BE2C (cell line): ENCODE measurements around the gene LIPM.
"Not testable (repeated sequence)": the region's sequence is repeated elsewhere in the genome, so short reads cannot be mapped to it uniquely, and the experiment has no call there.

Experiments used
- DNase-seq: peaks from one replicate; pipeline ENCODE4 v3.0.0-alpha.2; 2020
- H3K27me3 ChIP-seq: fragments of 250-450 bp; sonication (Bioruptor Pico); 2 replicates; pipeline ENCODE4 v1.5.1; 2020; ENCODE audit warnings: mild to moderate bottlenecking
- H3K36me3 ChIP-seq: fragments of 250-450 bp; sonication (Bioruptor Pico); 2 replicates; pipeline ENCODE4 v1.5.1; 2020; ENCODE audit warnings: mild to moderate bottlenecking
- H3K4me1 ChIP-seq: fragments of 250-450 bp; sonication (Bioruptor Pico); 2 replicates; pipeline ENCODE4 v1.5.1; 2020
- H3K4me3 ChIP-seq: 2 replicates; pipeline ENCODE4 v1.5.1; 2011; ENCODE audit warnings: low read depth, low read length
- H3K9me3 ChIP-seq: fragments of 250-450 bp; sonication (Bioruptor Pico); 2 replicates; pipeline ENCODE4 v1.5.1; 2020
- CTCF ChIP-seq: IDR thresholded peaks from 2 replicates; pipeline ENCODE4 v1.5.1; 2012; ENCODE audit warnings: mild to moderate bottlenecking, low read depth, low read length

Gene LIPM

DNA sequence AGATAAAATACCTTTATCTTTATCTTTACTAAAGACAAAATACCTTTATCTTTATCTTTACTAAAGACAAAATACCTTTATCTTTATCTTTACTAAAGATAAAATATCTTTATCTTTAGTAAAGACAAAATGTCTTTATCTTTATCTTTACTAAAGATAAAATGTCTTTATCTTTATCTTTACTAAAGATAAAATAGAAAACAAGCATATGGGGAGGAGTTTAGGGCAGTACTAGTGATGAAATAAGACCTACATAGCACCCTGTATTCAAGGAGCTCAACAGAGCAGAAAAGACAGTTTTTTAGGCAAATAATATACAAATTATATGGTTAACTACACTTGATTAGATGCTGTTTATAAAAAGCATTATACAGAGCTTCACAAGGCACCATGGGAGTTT lies 29.8 kb downstream of the LIPM start:
- H3K27me3 ChIP-seq, result no peaks in the 10 kb centered on the region
- DNase-seq, result no peak
- peaks cover 4% of the 10 kb centered on the region; the same call in 1 of the 2 replicates for H3K4me1 ChIP-seq
- H3K9me3 ChIP-seq, result no peaks in the 10 kb centered on the region
- H3K4me3 ChIP-seq, result no peak overlapping the region
- TF ChIP-seq CTCF, result no peak
- H3K36me3 ChIP-seq, result no peaks in the 10 kb centered on the region

- H3K9me3 ChIP-seq, result no peaks in the 10 kb centered on the region
- peaks cover 4% of the 10 kb centered on the region; the same call in 1 of the 2 replicates for H3K4me1 ChIP-seq
- H3K4me3 ChIP-seq, result no peak overlapping the region
- H3K27me3 ChIP-seq, result no peaks in the 10 kb centered on the region
- no peak for TF ChIP-seq CTCF
- H3K36me3 ChIP-seq, result no peaks in the 10 kb centered on the region
- no peak for DNase-seq
Measured at GRCh38 chr10:88833156-88833555, 30.6 kb downstream of the LIPM start.

DNA sequence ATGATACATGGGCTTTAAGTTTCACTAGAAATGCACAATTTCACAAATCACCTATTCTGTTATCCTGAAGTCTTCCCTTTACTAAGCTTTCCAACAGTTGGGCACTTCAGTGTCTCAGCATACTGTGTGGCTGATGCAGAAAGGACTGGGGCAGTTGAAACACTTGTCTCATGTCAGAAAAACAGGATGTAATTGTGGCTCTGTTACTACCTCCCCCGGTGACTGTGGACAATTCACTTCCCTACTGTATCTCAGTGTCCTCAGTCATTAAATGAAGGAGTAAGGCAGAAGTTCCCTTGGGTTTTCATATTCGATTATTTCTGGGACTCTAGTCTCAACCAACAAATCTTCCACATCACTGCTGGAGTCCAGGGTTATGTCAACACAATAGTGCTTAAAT lies 31.2 kb downstream of the LIPM start:
- Histone ChIP-seq H3K4me1 (peaks cover 4% of the 10 kb centered on the region; the same call in 1 of the 2 replicates), H3K27me3 (no peaks in the 10 kb centered on the region), H3K36me3 (no peaks in the 10 kb centered on the region), H3K9me3 (no peaks in the 10 kb centered on the region), H3K4me3 (no peak overlapping the region)
- no peak for TF ChIP-seq CTCF
- no peak for DNase-seq

DNA sequence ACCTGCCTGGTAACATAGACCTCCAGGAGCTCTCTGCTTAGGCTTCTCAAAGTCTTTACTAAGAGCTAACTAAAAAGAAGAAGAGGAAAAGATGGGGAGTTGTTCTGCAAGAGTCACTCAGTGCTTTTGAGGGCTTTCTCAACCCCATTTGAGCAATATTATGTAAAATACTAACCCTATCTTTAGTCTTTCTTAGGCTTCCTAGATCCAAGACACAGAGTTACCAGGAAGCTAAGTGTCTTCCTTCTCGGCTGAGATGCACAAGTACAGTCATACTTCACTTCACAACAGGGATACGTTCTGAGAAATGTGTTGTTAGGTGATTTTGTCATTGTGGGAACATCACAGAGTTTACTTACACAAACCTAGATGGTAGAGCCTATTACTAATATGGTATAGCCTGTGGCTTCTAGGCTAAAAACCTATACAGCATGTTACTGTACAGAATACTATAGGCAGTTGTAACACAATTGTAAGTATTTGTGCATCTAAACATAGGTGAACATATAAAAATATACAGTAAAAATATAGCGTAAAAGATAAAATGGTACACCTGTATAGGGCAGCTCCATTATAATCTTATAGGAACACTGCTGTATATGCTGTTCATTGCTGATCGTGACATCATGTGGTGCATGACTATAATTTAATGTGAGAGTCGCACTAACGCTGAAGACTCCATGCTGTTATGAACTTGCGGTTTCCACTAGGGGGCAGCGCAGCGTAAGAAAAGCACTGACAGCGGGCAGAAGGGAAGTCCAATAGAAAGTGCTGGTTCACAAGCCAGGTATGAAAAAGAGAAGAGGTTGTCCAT lies 32.8 kb downstream of the LIPM start:
- H3K4me1 ChIP-seq, result peaks cover 4% of the 10 kb centered on the region; the same call in 1 of the 2 replicates
- peak; percentile 90 for TF ChIP-seq CTCF
- H3K4me3 ChIP-seq, result no peak overlapping the region
- peak; percentile 80 for DNase-seq
- H3K36me3 ChIP-seq, result no peaks in the 10 kb centered on the region
- no peaks in the 10 kb centered on the region for H3K9me3 ChIP-seq
- no peaks in the 10 kb centered on the region for H3K27me3 ChIP-seq

DNA sequence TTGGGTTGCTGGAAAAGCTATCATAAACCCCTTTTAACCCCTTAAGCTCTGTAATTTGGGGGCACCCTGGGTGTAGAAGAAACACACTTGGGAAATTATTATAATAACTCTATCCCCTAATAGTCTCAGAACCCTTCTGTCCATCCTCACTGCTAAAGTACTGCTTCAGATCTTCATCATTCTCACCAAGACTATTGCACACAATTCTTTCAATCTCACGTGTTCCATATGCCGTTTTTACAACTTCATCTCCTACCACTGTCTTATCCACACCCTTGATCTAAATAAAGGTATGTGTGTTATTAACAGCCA lies 33.3 kb downstream of the LIPM start:
- no peaks in the 10 kb centered on the region for H3K36me3 ChIP-seq
- H3K4me1 ChIP-seq, result peaks cover 4% of the 10 kb centered on the region; the same call in 1 of the 2 replicates
- no peak for DNase-seq
- TF ChIP-seq CTCF, result no peak
- H3K9me3 ChIP-seq, result no peaks in the 10 kb centered on the region
- no peaks in the 10 kb centered on the region for H3K27me3 ChIP-seq
- H3K4me3 ChIP-seq, result no peak overlapping the region

DNA sequence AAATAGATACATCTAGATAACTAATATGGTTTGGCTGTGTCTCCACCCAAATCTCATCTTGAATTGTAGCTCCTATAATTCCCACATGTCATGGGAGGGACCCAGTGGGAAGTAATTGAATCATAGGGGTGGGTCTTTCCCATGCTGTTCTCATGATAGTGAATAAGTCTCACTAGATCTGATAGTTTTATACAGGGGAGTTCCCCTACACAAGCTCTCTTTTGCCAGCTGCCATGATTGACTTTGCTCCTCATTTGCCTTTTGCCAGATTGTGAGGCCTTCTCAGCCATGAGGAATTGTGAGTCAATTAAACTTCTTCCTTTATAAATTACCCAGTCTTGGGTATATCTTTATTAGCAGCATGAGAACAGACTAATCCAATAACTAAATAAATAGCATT lies 35.1 kb downstream of the LIPM start:
- not testable (repeated sequence) for H3K4me1 ChIP-seq, H3K4me3 ChIP-seq, H3K27me3 ChIP-seq, DNase-seq, H3K9me3 ChIP-seq, H3K36me3 ChIP-seq
